D721Med (cell line): Measurements from ENCODE around the gene ENTPD2.
A peak's percentile ranks its signal among the peaks of the same experiment; 100 is the strongest.
"Not testable (repeated sequence)": the region's sequence is repeated elsewhere in the genome, so short reads cannot be mapped to it uniquely, and the experiment has no call there.

ENCODE experiments used
- DNase-seq: peaks from one replicate; pipeline ENCODE4 v3.0.0; 2011; ENCODE audit warnings: low spot score; ENCODE audit not compliant: insufficient read length
- FAIRE-seq: peaks from 2 replicates; lab custom pipeline; 2011; peaks lifted over from hg19 to GRCh38; lab: Jason Lieb, UNC
- CTCF ChIP-seq: IDR thresholded peaks from 2 replicates; pipeline ENCODE4 v1.5.1; 2012; ENCODE audit warnings: mild to moderate bottlenecking, control low read depth; ENCODE audit not compliant: insufficient read depth; ENCODE audit errors: missing control alignments

ENTPD2 gene

GRCh38 chr9:137006116-137007003 is 47.5 kb downstream of the ENTPD2 start:
- FAIRE-seq: no peak
- no peak for TF ChIP-seq CTCF
- no peak for DNase-seq

GRCh38 chr9:137004285-137004684 is 49.6 kb downstream of the ENTPD2 start:
- FAIRE-seq, DNase-seq: not testable (repeated sequence)
- TF ChIP-seq CTCF: peak; percentile 13

GRCh38 chr9:137002646-137003041 is 51.2 kb downstream of the ENTPD2 start:
- no peak for DNase-seq
- FAIRE-seq: no peak
- no peak for TF ChIP-seq CTCF

- no peak for TF ChIP-seq CTCF
- DNase-seq (no peak), FAIRE-seq (no peak)
These were observed 51.8 kb downstream of the ENTPD2 start for GRCh38 chr9:137001857-137002645.

GRCh38 chr9:137000177-137000930 is 53.5 kb downstream of the ENTPD2 start:
- no peak for TF ChIP-seq CTCF
- DNase-seq (no peak), FAIRE-seq (no peak)
